ENCODE data around the gene CBR4.
"Not testable (repeated sequence)": the region's sequence is repeated elsewhere in the genome, so short reads cannot be mapped to it uniquely, and the experiment has no call there.

Gene CBR4

DNA sequence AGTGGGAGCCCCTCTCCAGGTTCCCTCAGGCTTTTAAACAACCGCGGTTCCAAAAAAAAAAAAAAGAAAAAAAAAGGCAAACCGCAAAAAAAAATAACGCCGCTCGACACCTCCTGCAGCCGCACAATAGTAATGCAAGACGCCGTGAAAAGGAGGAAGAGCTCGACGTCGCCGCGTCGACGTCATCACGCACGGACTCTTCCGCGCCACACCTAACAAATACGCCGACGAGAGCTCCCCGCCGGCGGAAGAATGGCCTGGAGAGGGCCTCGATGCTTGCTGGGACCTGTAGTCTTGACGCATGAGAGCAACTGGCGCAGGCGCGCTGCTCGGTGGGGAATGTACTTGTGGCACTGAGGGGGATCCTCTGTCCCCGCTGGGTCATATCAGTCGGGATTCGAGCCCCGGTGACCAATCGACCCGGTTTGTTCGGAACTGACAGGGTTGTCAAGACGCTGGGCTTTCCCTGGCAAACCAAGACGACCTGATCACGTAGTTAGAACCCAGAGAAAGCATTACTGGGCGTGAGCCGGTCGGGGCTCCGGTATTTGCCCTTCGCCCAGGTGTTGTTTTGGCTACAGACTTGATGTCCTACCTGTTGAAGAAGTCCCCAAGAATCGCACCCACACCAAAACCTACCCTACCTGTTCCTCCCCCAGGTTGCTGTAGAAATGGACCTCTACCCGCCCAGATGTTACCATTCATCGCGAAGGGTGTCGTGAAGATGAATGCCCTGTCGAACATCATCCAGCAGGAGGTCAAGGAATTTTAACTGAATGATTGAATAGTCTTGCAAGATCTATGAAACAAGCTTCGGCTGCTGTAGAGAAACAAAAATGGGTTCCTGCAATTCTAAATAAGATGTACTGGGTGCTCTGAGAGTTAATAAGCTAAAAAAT lies at the start of gene CBR4:
Gene CBR4, minus strand, starts transcription at position 131 of the 899 bp plus-strand sequence. CDS start 166 bp downstream, outside the sequence.
- DNase-seq = peak; percentile 33

DNA sequence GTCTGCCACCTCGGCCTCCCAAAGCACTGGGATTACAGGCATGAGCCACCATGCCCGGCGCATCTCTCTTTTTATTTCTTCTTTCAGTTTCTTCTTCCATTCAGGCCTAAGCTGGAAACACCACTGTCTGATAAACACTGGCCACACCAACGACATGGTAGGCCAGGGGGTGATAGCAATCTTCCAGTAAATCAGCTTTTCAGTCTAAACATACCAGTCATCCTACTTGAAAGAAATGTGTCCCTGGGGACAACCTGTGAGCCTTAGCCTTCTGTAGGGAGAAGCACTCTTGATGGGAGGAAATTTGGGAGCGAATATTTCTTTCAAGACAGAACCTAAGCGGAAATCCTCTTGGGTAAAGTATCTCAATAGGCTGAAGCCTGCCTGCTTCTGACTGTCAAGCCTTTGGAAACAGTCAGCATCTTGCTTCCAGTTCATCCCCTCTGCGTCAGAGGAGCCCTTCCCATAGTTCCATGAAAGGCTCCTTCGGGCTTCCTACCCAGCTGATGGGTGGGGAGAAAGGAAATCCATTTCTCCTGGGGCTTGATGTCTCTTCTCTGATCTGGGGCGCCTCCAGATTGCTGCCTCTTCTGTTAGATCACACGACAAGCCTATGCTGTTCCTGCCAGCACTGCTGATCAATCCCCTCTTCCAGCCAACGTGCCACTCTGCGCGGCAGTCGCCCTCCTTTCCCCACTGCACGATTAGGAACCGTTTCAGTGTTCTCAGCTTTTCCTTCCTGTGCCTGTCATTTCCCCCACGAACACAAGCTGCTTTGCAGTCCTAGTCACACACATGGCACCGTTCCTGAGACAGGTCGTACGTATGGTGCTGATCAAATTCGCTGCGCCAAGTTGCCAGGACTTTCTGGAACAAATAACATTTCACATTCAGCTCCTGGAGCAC lies 49.5 kb upstream of the CBR4 start:
- DNase-seq = no peak

DNA sequence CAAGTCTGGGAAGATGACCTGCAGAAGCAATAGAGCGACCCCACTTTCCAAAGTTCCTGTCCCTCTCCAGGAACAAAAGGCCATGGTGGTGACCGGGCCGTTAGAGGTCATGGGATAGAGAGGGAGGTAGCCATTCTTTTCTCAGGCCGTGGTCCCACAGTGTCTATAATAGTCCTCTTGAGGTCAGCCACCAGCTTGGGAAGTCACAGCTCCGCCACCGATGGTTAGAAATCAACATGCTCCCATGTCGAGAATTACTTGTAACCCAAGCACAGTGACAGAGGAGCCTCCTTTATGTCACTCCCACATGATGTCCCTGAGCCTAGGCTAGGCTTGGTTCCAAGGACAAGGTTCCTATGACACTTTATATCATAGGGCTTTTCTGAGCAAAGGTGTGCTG lies 48.3 kb upstream of the CBR4 start:
- no peak for DNase-seq

DNA sequence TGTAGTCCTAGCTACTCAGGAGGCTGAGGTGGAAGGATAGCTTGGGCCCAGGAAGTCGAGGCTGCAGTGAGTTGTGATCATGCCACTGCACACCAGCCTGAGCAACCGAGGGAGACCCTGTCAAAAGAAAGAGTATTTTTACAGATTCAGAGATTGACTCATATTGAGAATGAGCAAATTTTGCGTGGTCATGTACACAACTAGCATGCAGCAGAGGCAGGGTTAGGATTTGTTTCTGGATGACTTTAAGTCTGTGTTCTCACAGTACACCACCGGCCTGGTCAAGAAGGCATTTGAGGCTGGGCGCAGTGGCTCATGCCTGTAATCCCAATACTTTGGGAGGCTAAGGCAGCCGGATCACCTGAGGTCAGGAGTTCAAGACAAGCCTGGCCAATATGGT lies 44.8 kb upstream of the CBR4 start:
- no peak for DNase-seq

DNA sequence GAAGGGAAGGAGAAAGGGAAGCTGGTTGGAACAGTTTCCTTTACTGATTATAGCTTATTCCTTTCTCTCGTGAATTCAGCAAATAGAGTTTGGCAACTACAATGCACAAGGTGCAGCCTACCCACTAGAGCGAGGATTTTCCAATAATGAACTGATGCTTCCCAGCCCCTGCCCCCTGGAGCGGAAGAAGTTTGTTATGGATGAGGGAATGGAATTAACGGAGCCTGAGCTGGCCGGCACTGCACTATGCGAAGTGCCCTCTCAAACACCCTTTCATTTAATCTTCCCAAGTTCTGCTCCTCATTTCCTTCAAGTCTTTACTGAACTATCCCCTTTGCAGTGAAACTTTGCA lies 42.5 kb upstream of the CBR4 start:
- no peak for DNase-seq

DNA sequence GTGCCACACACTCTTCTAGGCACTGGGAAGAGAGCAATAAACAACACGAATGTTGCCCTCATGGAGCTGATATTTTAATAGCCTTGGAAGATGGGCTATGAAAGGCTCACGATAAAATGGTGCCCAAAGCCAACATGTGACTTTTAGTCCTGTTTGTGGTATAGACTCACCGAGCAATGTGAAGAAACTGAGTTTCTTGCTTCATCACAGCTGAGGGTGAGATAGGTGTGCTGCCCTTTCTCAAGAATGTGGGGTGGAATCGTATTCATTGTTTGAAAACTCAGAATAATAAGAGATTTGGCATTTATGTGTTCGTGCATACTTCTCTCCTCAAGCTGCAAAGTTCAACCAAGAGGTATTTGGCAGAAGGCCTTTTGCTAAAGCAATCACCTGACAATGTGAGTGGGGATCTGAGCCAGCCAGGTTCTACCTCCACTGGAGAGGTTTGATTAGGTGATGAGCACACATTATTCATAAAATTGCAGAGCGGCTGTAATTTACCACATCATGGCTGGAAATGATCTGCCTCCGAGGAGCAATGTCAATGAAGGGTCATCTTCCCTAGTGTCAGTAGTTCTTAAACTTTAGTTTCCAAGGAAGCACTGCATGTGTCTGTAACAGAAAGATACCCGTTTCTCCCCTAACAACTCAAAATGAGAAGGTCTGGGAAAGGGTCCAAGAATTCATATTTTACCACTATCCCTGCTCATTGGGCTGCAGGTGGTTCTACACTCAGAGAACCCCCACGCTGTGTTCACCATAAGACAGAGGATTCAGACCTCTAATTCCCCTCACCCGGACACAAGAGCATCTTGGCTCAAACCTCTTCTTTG lies 41.9 kb upstream of the CBR4 start:
- DNase-seq = no peak

DNA sequence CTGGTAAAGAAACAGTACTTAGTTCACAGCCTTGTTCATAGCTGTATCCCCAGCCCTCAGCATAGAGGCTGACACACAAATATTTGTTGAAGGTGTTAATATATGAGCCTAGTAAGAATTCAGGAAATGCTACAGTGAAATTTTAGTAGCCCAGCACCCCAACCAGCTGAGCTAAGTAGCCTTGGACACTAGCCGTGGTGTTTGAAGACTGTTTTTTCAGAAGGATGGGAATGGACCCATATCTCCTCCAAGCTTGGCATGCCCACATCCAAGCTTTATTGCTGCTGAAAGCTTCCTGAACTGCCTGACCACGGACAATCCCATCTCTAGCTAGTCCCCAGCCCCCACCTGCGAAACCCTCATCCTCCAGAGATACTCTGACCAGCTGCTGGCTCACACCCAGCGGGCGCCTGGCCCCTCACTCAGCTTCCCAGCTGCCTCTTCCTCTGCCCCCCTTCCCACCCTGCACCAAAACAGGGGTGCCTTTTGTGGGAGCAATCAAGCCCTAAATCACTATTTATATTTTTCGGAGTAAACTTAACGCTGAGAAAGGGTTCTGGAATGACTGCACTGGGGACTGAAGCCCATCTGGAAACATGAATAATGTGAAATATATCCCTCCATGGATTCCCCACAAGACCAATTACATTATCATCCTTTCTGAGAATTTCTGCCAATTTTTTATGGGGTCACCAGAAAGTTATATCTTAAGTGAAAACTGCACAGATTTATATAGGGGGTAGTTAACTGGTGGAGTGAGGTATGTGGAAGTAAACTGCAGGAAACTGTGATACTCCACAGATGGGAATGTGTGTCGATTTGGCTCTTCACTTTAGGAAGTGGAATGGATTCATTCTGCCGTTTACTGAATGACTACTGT lies 41.1 kb upstream of the CBR4 start:
- DNase-seq = no peak

DNA sequence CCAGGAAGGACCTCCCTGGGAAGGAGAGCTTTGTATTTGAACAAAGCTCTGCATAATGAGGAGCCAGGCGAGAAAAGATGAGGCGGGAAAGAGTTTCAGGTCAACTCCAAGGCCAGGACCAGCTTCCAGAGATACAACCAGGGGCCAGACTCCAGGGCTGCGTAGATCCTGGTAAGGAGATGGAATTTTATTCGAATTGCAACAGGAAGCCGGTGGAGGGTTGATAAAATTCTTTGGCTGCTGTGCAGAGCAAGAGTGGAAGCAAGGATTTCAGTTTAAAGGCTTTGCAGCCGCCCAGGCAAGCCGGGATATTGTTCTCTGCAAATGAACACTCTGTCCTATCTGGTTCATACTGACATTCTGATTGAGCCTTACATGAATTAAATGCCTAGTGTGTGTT lies 40.2 kb upstream of the CBR4 start:
- no peak for DNase-seq

DNA sequence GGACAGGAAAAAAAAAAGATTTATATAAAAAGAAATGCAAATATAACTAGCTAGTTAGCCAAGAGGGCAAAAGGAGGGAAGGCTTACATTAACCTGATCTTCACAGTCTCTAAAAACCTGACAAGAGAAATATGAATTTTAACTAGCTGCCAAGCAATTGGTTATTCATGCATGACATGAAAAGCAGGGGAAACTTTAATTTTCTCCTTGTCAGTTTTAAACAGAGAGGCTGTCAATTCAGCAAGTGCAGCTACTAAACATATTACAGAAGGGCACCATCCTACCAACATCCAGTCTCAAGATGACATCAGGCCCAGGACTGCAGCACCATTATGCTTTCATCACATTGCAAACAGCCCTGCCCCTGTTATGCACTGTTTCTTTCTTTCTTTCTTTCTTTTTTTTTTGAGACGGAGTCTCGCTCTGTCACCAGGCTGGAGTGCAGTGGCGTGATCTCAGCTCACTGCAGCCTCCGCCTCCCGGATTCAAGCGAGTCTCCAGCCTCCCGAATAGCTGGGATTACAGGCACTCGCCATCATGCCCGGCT lies 38.9 kb upstream of the CBR4 start:
- no peak for DNase-seq

DNA sequence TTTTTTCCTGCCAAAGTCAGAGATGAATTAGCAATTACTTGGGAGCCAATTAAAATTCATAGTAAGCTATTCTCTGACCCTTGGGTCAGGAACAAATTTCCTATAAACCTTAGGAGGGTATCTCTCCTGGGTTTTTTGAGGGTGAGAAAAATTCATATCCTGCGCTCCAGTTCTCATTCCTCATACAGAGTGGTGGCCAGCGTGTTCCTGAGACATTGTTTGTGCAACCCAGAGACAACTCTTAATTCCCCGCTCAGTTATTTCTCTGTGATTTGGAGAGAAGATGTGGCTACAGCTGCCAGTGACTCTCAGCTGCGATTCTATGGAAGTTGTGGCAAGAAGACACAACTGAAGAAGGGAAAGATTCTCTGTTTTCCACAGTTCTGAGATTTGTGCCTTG lies 37.9 kb upstream of the CBR4 start:
- DNase-seq = no peak

DNA sequence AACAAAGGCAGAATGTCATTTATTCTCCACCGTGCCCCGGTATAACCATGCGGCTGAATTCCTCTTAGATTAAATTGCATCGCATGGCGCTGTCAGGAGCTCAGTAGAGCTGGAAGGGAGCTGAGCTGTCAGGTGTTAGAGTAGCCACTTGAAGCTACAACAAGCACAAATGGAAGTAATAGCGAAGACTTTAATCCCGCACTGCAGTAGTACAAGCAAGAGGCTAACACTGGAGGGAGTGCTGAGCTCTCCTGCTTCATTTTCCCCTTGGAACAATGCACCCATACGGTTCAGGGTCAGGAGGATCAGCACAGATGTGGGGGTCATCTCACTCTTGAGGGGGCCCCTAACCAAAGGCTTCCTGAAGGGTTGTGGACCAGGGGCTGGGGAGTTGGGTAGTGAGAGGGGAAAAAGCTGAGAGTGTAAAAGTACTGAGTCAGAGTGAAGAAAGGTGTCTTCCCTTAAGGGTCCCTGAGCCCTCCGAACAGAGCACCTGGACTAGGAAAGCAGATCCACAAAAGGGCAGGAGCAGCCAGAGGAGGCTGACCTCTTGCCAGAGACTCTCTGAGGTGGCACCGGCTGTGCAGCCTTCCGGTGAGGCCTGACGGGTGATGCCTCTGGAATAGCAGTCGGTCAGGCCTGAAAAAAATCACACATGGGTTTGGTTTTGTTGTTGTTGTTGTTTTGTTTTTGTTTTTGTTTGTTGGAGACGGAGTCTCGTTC lies 36.0 kb upstream of the CBR4 start:
- DNase-seq = no peak

DNA sequence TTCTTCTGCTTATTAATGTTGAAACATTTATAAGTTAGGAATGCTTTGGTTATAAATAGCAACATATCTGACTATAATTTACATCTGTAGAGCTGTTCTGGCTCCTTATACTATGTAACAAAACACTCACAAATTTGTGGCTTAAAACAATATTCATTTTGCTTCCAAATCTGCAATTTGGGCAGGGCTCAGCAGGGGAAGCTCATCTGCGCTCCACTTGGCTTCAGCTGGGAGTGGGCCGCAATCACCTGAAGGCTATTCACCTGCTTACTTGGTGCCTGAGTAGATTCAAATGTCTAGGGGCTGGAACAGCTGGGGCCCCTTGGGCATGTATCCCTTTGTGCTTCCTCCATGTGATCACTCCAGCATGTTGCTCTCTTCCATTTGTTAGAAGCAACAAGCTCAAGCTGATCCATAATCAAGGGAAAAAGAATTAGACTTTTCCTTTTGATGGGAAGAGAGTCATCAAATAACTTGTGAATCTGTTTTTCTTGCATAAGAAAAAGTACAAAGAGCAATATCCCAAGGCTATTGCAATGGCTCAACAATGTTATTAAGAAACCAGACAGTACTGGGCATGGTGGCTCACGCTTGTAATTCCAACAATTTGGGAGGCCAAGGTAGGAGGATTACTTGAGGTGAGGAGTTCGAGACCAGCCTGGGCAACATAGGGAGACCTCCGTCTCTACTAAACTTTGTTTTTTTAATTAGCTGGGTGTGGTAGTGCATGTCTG lies 34.8 kb upstream of the CBR4 start:
- no peak for DNase-seq

DNA sequence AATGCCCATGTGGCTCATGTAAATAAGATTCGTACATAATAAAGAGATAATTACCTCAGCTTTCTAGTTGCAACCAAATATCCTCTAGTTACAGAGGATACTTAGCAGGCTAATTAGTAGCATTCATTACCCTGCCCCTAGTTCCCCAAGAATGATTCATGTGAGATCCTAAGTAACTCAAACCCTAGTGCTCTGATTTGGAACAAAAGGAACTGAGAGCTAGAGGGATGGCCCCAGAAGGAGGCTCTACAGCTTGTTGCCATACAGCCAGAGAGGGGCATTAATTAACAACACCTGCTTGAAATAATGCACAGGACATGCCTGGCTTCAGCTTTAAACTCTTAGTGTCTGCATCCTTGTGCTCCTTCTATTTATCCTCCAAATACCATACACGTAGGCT lies 32.6 kb upstream of the CBR4 start:
- no peak for DNase-seq

DNA sequence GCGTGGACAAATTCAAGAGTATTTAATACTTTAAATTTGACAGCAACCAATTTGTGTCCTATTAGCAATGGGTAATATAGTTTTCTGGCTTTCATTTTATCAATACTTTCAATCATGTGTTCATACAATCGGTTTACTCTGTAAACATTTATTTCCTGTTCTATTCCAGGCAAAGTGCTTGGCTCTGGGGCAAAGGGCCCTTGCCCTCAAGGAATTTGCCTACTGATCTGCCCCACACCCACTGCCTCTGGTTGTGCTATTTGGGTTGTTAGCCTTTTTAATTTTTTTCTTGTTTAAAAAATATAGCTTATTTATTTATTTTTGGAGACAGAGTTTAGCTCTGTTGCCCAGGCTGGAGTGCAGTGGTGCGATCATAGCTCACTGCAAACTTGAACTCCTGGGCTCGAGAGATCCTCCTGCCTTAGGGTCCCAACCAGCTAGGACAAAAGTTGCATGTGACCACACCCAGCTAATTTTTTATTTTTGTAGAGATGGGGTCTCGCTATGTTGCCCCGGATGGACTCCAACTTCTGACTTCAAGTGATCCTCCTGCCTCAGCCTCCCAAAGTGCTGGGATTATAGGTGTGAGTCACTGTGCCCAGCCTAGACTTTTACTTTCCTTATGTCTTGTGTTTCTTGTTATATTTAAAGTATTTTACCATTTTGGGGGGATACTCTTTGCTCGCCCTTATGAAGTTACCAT lies 30.7 kb upstream of the CBR4 start:
- DNase-seq = no peak

DNA sequence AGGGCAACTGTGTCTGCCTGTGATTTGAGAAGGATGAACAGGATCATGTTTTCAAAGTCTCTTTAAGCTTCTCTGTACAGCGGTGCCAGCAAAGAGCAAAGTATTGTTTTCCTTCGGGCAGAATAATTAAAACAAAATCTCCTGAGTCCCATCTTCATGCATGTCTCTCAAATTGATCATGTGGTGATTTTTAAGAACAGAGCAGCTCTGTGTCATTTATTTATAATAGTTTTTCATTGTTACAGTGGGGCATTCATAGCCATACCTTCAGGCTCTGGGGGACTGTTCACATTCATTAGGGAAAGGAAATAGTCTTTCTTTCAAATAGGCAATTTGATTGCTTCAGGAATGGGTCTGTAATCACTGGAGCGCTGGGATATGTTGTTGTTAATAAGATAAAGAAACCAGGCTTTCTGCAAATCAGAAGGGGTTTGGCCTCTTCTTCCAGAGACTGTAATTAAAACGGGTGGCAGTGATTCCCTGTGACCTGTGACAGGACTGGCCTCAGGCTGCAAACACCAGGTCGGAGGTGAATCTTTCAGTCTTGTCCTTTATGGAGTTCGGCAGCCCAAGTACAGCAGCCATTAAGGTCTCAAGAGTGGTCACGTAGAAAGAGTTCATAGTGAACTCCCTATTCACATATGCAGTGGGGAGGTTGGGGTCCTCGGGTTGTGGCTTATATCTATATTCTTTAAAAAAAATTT lies 29.3 kb upstream of the CBR4 start:
- no peak for DNase-seq

DNA sequence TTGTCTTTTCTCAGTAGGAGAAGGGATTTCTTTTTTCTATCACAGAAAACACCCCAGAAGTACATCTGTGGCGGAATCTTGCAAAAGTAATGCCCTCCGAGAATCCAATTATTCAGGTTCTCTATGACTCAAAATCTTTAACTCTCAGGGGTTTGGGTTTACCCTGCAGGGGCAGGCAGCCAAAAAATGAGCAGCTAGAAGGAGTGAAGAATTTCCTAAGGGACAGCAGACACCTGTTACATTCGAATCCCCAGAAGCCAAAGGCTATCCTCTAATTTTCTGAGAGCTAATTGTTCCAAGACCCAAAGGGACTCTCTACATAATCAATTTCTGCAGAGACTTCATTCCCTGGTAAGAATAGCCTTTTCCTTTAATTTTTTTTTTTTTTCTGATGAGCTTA lies 27.5 kb upstream of the CBR4 start:
- no peak for DNase-seq

DNA sequence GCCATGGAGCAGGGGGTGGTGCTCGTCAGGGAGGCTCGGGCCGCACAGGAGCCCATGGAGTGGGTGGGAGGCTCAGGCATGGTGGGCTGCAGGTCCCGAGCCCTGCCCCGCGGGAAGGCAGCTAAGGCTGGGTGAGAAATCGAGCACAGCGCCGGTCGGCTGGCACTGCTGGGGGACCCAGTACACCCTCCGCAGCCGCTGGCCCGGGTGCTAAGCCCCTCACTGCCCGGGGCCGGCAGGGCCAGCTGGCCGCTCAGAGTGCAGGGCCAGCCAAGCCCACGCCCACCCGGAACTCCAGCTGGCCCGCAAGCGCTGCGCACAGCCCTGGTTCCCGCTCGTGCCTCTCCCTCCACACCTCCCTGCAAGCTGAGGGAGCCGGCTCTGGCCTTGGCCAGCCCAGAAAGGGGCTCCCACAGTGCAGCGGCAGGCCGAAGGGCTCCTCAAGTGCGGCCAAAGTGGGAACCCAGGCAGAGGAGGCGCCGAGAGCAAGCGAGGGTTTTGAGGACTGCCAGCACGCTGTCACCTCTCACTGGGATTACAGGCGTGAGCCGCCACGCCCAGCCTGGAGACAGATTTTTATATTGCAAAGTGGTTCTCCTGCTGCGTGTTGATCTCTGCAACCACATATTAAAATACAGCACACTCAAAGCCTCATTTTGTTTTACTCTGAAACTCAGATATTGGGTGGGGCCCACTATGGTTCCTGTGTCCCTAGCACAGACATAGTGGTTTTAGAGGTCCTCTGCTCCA lies 26.0 kb upstream of the CBR4 start:
- not testable (repeated sequence) for DNase-seq

DNA sequence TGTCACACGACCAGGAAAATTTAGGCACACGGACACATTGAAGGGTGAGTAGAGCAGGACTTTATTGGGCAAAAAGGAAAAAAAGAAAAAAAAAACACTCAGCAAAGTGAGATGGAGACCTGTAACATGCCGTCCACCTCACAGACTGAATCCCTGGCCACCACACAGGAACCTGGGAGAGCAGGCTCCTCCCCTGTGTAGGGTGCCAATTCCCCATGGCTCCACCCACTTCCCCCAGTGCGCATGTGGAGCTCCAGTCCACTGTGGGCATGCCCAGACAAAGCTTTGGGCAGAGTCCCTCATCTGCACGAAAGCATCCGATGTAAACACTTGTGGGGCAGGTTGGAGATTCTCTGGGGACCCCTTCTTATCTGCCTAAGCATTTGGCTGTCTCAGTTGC lies 23.6 kb upstream of the CBR4 start:
- no peak for DNase-seq
